ENCODE data around the gene PJA1.
A peak's percentile ranks its signal among the peaks of the same experiment; 100 is the strongest.

The PJA1 gene

DNA sequence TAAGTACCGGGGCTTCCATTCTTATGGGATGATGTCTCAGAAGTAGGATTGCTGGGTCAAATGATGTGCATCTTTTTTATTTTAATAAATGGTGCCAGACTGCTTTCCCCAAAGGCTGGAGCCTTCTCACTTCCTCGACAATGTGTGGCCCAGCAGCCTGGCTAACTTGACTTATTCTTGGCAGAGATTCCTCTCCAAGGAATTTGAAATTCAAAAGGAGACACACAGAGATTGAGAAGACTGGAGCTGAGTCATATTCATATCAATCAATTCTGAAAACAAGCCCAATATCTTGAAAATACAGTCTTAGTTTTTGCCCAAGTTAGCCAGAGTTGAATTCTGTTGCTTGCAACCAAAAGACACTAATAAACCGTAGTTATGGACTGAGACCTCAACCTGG, 10.8 kb upstream of the PJA1 start:
- Histone ChIP-seq H3K9me3 (ENCODE audit: control insufficient read depth in 5 of 5, low read length in 5 of 5) (peaks cover 2 to 7% (median 6%) of the 10 kb centered on the region in 5 donors), H3K4me3 (ENCODE audit: low read depth in 1 of 5, low read length in 5 of 5) (no peak overlapping the region), H3K9ac (ENCODE audit: low read length in 5 of 5) (no peak overlapping the region), H3K27me3 (ENCODE audit: control insufficient read depth in 5 of 5, insufficient read depth in 4 of 5, low read length in 5 of 5) (peaks cover 0 to 31% (median 23%) of the 10 kb centered on the region in 5 donors), H3K4me1 (ENCODE audit: control insufficient read depth in 5 of 5, insufficient read depth in 5 of 5, low read length in 5 of 5) (no peaks in the 10 kb centered on the region), H3K36me3 (ENCODE audit: control insufficient read depth in 5 of 5, insufficient read depth in 5 of 5, low read length in 5 of 5) (no peaks in the 10 kb centered on the region), H3K27ac (ENCODE audit: low read depth, low read length) (no peak overlapping the region)

DNA sequence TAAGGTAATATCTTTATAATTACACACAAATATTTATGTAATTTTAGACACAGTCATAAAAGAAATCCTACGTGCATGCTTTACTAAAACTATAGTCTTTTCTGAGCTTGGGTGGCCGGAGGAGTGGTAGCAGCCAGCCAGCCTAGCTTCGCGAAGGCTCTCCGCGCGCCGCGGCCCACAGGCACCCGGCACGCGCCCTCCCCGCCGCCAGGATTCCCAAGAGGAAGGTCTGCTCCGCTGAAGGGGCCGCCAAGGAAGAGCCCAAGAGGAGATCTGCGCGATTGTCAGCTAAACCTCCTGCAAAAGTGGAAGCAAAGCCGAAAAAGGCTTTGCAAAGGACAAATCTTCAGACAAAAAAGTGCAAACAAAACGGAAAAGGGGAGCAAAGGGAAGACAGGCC, 8.7 kb upstream of the PJA1 start:
- Histone ChIP-seq H3K27me3 (ENCODE audit: control insufficient read depth in 5 of 5, insufficient read depth in 4 of 5, low read length in 5 of 5) (peaks cover 0 to 17% (median 12%) of the 10 kb centered on the region in 5 donors), H3K9ac (ENCODE audit: low read length in 5 of 5) (no peak overlapping the region), H3K4me1 (ENCODE audit: control insufficient read depth in 5 of 5, insufficient read depth in 5 of 5, low read length in 5 of 5) (no peaks in the 10 kb centered on the region), H3K4me3 (ENCODE audit: low read depth in 1 of 5, low read length in 5 of 5) (no peak overlapping the region), H3K27ac (ENCODE audit: low read depth, low read length) (no peak overlapping the region), H3K9me3 (ENCODE audit: control insufficient read depth in 5 of 5, low read length in 5 of 5) (peaks cover 6 to 11% (median 9%) of the 10 kb centered on the region in 5 donors), H3K36me3 (ENCODE audit: control insufficient read depth in 5 of 5, insufficient read depth in 5 of 5, low read length in 5 of 5) (no peaks in the 10 kb centered on the region)

DNA sequence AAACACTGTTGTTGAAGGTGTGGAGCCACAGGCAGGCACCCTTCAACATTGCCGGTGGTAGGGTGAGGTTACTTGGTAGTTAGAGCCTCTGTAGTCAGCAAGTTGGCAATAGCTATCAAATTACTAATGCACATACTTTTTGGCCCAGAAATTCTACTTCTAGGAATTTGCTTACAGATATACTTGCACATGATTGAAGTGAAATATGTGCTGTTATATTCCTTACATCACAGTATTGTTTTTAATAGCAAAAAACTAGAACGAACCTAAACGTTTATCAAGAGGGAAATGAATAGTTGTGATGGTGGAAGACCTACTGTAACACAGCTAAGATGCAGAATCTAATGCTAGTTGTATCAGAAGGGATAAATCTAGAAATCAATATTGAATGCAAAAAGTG, 7.7 kb upstream of the PJA1 start:
- Histone ChIP-seq H3K4me1 (ENCODE audit: control insufficient read depth in 5 of 5, insufficient read depth in 5 of 5, low read length in 5 of 5) (no peaks in the 10 kb centered on the region), H3K27ac (ENCODE audit: low read depth, low read length) (no peak overlapping the region), H3K36me3 (ENCODE audit: control insufficient read depth in 5 of 5, insufficient read depth in 5 of 5, low read length in 5 of 5) (no peaks in the 10 kb centered on the region), H3K4me3 (ENCODE audit: low read depth in 1 of 5, low read length in 5 of 5) (no peak overlapping the region), H3K9ac (ENCODE audit: low read length in 5 of 5) (no peak overlapping the region), H3K9me3 (ENCODE audit: control insufficient read depth in 5 of 5, low read length in 5 of 5) (peaks cover 6 to 15% (median 11%) of the 10 kb centered on the region in 5 donors), H3K27me3 (ENCODE audit: control insufficient read depth in 5 of 5, insufficient read depth in 4 of 5, low read length in 5 of 5) (peaks cover 0 to 13% (median 8%) of the 10 kb centered on the region in 5 donors)

DNA sequence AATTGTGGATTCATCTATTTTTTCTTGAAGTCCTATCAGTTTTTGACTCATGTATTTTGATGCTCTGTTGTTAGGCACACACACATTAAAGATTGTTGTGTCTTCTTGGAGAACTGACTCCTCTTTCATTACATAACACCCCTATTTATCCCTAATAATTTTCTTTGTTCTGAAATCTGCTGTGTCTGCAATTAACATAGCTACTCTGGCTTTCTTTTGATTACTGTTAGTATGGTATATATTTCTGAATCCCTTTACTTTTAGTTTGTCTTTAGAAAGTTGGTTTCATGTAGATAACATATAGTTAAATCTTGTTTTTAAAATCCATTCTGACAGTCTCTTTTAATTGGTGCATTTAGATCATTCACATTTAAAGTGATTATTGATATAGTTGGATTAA, 5.1 kb upstream of the PJA1 start:
- Histone ChIP-seq H3K4me3 (ENCODE audit: low read depth in 1 of 5, low read length in 5 of 5) (no peak overlapping the region), H3K9me3 (ENCODE audit: control insufficient read depth in 5 of 5, low read length in 5 of 5) (peaks cover 0 to 8% (median 7%) of the 10 kb centered on the region in 5 donors), H3K4me1 (ENCODE audit: control insufficient read depth in 5 of 5, insufficient read depth in 5 of 5, low read length in 5 of 5) (peaks cover 0 to 5% (median 1%) of the 10 kb centered on the region in 5 donors), H3K9ac (ENCODE audit: low read length in 5 of 5) (no peak overlapping the region), H3K36me3 (ENCODE audit: control insufficient read depth in 5 of 5, insufficient read depth in 5 of 5, low read length in 5 of 5) (no peaks in the 10 kb centered on the region), H3K27ac (ENCODE audit: low read depth, low read length) (no peak overlapping the region), H3K27me3 (ENCODE audit: control insufficient read depth in 5 of 5, insufficient read depth in 4 of 5, low read length in 5 of 5) (peaks cover 0 to 8% (median 3%) of the 10 kb centered on the region in 5 donors)

DNA sequence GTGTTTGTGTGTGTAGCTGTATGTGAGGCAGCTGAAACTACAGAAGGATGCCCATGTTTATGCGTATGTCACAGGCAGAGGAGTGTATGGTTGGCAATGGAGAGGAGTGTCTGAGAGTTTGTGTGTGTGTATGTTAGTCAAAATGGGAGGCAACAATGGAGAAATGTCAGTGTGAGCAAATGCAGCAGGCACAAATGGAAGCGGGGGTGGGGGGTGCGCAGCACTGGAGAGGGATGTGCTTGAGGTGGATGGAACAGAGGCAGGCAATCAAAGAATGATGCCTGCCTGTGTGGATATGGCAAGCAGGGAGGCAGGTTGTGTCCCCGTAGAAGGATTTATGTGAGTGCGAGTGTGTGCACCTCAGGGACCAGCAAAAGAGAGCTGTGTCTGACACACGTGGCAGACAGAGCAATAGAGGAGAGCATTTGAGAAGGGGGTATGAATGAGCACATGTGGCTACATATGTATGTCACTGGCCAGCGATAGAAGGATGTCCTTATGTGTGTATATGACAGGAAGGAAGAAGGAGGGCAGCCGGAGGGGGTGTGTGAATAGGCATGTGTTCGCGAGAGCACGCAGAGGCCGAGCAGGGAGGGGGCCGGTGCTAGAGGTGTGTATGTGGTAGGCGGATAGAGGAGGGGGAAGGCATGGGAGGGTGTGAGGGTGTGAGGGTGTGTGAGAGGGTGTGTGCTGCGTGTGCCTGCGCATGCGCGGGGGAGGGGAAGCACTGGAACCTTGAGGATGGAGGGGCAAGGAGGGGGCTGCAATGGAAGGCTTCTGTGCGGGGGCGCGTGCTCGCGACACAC, 1.1 kb downstream of the PJA1 start:
- Histone ChIP-seq H3K4me3 (ENCODE audit: low read depth in 1 of 5, low read length in 5 of 5) (peak overlapping the region; percentile 26 to 79 (median 67)), H3K9me3 (ENCODE audit: control insufficient read depth in 5 of 5, low read length in 5 of 5) (peaks cover 0 to 7% (median 6%) of the 10 kb centered on the region in 5 donors), H3K4me1 (ENCODE audit: control insufficient read depth in 5 of 5, insufficient read depth in 5 of 5, low read length in 5 of 5) (peaks cover 1 to 20% (median 13%) of the 10 kb centered on the region in 5 donors), H3K27ac (ENCODE audit: low read depth, low read length) (no peak overlapping the region), H3K36me3 (ENCODE audit: control insufficient read depth in 5 of 5, insufficient read depth in 5 of 5, low read length in 5 of 5) (peaks cover 0 to 18% (median 12%) of the 10 kb centered on the region in 5 donors), H3K9ac (ENCODE audit: low read length in 5 of 5) (peak overlapping the region in 2 of 5 donors; percentile 14 to 22), H3K27me3 (ENCODE audit: control insufficient read depth in 5 of 5, insufficient read depth in 4 of 5, low read length in 5 of 5) (peaks cover 0 to 16% (median 4%) of the 10 kb centered on the region in 5 donors)

DNA sequence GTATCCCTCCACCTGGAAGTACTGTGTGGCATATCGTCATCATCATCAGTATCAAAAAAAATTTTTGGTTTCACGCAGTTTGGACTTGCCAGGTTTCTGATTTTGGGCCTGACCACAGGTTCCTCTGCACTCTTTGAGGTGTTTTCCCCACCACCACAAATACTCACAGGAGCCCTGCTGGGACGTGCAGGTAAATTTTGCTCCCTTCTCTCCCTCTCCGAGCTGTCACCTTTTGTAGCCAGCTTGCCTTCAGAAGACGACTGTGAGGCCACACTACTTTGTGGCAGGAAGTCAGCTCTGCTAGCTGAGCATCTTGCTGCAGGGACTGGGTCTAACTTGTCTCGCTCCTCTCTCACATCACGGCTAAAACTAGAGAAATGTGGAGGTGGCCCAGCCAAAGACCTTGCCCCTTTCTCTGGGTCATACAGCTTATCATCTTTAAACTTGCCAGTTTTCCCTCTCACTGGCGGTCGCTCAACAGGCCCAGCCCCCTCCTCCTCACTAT, 2.8 kb downstream of the PJA1 start:
- Histone ChIP-seq H3K27me3 (ENCODE audit: control insufficient read depth in 5 of 5, insufficient read depth in 4 of 5, low read length in 5 of 5) (peaks cover 0 to 20% (median 8%) of the 10 kb centered on the region in 5 donors), H3K27ac (ENCODE audit: low read depth, low read length) (no peak overlapping the region), H3K36me3 (ENCODE audit: control insufficient read depth in 5 of 5, insufficient read depth in 5 of 5, low read length in 5 of 5) (peaks cover 0 to 18% (median 12%) of the 10 kb centered on the region in 5 donors), H3K9ac (ENCODE audit: low read length in 5 of 5) (no peak overlapping the region), H3K9me3 (ENCODE audit: control insufficient read depth in 5 of 5, low read length in 5 of 5) (no peaks in the 10 kb centered on the region), H3K4me1 (ENCODE audit: control insufficient read depth in 5 of 5, insufficient read depth in 5 of 5, low read length in 5 of 5) (peaks cover 1 to 34% (median 29%) of the 10 kb centered on the region in 5 donors), H3K4me3 (ENCODE audit: low read depth in 1 of 5, low read length in 5 of 5) (no peak overlapping the region)

DNA sequence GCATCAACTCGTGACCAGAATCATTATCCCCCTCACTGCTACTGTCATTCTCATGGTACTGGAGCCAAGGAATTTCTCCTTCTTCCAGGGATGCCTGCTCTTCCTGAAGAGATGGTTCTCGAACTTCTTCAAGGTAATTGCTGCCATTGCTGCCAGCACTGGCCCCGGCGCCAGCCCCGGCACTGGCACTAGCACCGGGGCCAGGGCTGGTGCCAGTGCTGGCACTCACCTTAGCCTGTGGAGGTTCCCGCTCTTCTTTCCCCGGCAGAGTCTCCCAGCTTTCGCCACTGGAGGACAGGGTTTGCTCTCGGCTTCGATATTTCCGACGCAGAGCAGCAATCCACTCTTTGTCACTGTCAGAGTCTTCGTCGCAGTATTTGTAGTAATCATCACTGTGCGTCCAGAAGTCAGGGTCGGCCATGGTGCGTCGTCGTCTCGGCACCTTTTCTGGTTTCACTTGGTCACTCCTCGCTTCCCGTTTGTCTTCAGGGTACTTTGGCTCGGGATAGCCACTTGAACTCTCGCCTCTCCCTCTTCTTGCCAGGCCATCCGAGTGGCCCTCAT, 3.4 kb downstream of the PJA1 start:
- Histone ChIP-seq H3K27ac (ENCODE audit: low read depth, low read length) (no peak overlapping the region), H3K4me1 (ENCODE audit: control insufficient read depth in 5 of 5, insufficient read depth in 5 of 5, low read length in 5 of 5) (peaks cover 1 to 34% (median 31%) of the 10 kb centered on the region in 5 donors), H3K36me3 (ENCODE audit: control insufficient read depth in 5 of 5, insufficient read depth in 5 of 5, low read length in 5 of 5) (peaks cover 0 to 18% (median 12%) of the 10 kb centered on the region in 5 donors), H3K9me3 (ENCODE audit: control insufficient read depth in 5 of 5, low read length in 5 of 5) (no peaks in the 10 kb centered on the region), H3K9ac (ENCODE audit: low read length in 5 of 5) (no peak overlapping the region), H3K27me3 (ENCODE audit: control insufficient read depth in 5 of 5, insufficient read depth in 4 of 5, low read length in 5 of 5) (peaks cover 0 to 20% (median 8%) of the 10 kb centered on the region in 5 donors), H3K4me3 (ENCODE audit: low read depth in 1 of 5, low read length in 5 of 5) (no peak overlapping the region)

DNA sequence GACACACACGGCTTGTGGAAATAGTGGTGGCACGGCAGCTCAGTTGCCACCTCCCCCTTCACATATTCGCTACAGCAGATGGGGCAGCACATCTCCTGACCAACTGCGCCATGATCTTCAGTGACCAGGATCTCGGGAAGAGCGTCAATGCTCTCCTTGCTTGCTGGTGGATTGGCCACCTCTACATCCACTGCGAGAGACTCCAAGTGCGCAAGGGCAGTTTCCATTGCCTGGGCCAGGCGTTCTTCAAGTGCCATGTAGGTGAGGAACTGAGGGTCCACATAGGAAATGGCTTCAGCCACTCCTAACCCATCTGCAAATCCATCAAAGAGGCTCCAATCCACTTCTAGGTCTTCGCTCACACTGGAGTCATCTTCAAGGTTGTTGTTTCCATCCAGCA, 3.9 kb downstream of the PJA1 start:
- Histone ChIP-seq H3K9me3 (ENCODE audit: control insufficient read depth in 5 of 5, low read length in 5 of 5) (no peaks in the 10 kb centered on the region), H3K36me3 (ENCODE audit: control insufficient read depth in 5 of 5, insufficient read depth in 5 of 5, low read length in 5 of 5) (peaks cover 0 to 18% (median 12%) of the 10 kb centered on the region in 5 donors), H3K9ac (ENCODE audit: low read length in 5 of 5) (no peak overlapping the region), H3K4me3 (ENCODE audit: low read depth in 1 of 5, low read length in 5 of 5) (no peak overlapping the region), H3K27me3 (ENCODE audit: control insufficient read depth in 5 of 5, insufficient read depth in 4 of 5, low read length in 5 of 5) (peaks cover 0 to 24% (median 8%) of the 10 kb centered on the region in 5 donors), H3K4me1 (ENCODE audit: control insufficient read depth in 5 of 5, insufficient read depth in 5 of 5, low read length in 5 of 5) (peaks cover 1 to 36% (median 33%) of the 10 kb centered on the region in 5 donors), H3K27ac (ENCODE audit: low read depth, low read length) (no peak overlapping the region)

DNA sequence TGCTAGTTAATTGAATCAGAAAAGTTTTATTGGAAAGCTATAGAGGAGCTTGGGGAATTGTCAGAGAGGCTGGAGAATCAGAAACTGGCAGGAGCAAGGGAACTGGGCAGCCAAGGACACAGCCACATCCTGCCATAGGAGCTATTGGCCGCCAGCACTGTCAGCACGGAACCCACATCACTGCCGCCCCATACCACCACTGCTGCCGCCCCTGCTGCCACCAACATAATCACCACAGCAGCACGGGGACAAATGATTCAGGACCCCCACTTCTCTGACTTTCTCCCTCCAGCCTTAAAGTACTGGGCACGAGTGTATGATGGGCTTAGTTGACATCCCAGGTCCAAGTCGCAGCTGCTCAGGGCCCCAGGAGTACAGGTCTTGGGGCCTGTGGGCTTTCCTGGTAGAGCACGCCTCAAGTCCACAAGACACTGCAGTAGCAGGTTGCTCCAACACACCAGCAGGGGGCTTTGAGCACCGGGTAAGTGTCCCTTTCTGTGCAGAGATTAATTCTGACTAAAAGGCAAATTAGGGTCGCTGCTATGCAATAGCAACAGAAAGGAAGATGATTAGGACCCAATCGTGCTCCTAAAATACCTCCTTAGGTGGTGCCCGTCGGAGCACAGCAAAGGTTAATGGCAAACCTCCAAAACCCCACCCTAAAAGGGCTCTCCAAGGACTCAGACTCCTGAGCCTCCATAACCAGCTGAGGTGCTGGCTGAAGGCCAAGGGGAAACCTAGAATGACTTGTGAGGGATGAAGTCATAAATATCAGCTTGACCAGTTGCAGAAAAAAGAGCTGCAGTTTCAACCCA, 6.9 kb downstream of the PJA1 start:
- Histone ChIP-seq H3K9me3 (ENCODE audit: control insufficient read depth in 5 of 5, low read length in 5 of 5) (no peaks in the 10 kb centered on the region), H3K27me3 (ENCODE audit: control insufficient read depth in 5 of 5, insufficient read depth in 4 of 5, low read length in 5 of 5) (peaks cover 0 to 27% (median 12%) of the 10 kb centered on the region in 5 donors), H3K4me1 (ENCODE audit: control insufficient read depth in 5 of 5, insufficient read depth in 5 of 5, low read length in 5 of 5) (peaks cover 0 to 41% (median 18%) of the 10 kb centered on the region in 5 donors), H3K36me3 (ENCODE audit: control insufficient read depth in 5 of 5, insufficient read depth in 5 of 5, low read length in 5 of 5) (peaks cover 0 to 18% (median 12%) of the 10 kb centered on the region in 5 donors), H3K27ac (ENCODE audit: low read depth, low read length) (peak overlapping the region; percentile 54), H3K4me3 (ENCODE audit: low read depth in 1 of 5, low read length in 5 of 5) (no peak overlapping the region), H3K9ac (ENCODE audit: low read length in 5 of 5) (no peak overlapping the region)

All from subcutaneous abdominal adipose tissue (tissue), 5 donors.